A204.1 (cell line): ENCODE results near the gene BBS9.
"Not testable (repeated sequence)": the region's sequence is repeated elsewhere in the genome, so short reads cannot be mapped to it uniquely, and the experiment has no call there.

Experiments
- FAIRE-seq: peaks from 2 replicates; lab custom pipeline; 2012; peaks lifted over from hg19 to GRCh38; lab: Jason Lieb, UNC

BBS9 gene

DNA sequence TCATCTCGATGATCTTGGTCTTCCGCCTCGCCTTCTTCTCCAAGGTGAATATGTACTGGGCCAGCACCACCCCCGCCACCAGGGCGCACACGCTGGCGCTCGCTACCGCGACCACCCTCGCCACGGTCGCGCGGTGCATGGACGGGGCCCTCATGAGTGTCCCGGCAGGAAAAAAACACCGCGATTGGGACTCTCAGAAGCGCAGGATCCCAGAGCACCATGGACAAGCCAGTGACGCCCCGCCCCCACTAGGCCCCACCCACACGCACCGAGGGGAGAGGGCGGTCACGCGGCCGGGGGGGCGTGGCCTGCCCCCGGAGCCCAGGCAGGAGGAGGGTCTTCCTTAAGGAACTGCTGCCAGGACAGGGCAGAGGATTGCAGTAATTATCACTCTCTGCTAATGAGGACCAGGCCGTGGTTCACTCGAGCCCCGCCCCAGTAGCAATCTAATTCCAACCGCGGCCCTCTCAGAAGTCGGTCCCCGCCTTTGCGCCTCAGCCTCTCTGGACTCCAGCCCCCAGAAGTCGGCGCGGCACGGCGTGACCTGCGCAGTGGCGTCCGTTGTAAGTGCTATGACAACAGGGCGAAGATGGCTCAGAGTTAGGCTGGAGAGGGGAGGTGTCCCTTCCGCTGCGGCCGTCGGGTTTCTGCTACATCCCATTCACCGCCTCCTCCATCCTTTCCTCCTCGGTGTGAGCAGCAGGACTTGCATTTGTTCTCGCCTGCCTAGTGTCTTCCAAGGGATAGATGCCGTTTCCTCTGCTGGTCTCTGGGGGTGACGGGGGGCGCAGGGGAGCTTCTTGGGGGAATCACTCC lies at the start of gene BBS9:
TSS of gene BBS9 (plus strand) at position 575 of the 816 bp plus-strand sequence. CDS start 16,689 bp downstream, outside the sequence.
- FAIRE-seq, result no peak

DNA sequence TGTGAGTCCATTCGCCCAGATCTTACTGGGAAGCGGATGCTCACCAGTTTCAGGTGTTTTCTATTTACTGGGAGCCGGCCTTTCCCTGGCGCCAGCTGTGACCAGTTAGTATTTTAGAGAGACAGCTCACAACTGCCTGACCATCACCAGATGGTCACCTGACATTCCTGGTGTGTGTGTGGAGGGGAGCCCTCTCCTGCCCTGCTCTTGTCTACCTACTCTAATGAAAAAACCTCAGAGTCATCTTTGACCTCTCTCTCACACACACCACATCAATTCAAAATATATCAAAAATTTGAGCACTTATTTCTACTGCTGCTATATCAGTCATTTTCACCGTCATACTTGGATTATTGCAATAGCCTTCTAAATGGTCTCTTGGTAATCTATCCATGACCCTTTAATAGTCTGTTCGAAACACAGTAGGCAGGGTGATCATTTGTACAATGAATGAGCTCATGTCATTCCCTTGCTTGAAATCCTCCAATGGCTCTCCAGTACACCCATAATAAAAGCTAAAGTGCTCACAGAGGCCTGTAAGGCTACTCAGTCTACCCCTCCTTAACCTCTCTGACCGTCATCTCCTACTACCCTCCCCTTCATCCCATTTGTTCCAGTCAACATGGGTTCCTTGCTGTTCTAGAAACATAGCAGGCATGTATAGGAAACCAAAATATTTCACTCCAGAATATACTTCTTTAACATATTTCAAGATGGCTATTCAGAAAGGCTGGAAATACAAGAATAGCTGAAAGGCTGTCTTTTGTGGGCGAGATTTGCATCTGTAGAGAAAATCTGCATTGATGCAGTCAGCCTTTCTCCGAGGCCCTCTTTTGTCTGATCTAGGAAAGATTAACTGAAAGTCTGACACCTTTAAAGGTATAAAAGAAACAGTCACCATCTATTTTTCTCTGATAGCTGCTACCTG lies 49.3 kb upstream of the BBS9 start:
- FAIRE-seq, result no peak

GRCh38 chr7:33087356-33087755 lies 42.0 kb upstream of the BBS9 start:
- FAIRE-seq, result no peak

GRCh38 chr7:33087858-33088257 lies 41.5 kb upstream of the BBS9 start:
- FAIRE-seq, result no peak

GRCh38 chr7:33089142-33089541 lies 40.2 kb upstream of the BBS9 start:
- no peak for FAIRE-seq

GRCh38 chr7:33091111-33091531 lies 38.2 kb upstream of the BBS9 start:
- FAIRE-seq, result no peak

DNA sequence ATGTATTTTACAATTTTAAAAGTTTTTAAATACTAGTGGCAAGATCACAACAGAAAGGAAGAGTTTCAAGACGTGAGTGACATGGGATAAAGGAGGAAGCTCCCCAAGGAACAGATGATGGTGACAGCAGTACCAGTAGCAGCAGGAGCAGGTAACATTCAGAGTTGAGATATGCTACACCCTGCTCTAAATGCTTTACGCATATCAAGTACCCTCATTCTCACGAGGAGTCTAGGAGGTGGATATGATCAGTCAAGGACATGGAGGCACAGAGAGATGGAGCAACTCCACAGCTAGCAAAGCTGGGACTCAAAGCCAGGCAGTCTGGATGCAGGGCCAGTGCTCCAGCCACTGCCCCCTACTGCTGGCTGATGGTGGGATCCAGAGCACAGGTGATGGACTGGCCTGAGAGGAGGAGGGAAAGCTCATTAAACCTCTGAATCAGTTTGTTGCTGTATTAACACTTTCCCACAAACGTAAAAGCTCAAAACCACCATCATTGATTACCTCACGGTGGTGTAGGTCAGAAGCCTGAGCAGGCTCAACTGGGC lies 37.6 kb upstream of the BBS9 start:
- no peak for FAIRE-seq

GRCh38 chr7:33093266-33093665 lies 36.1 kb upstream of the BBS9 start:
- no peak for FAIRE-seq

DNA sequence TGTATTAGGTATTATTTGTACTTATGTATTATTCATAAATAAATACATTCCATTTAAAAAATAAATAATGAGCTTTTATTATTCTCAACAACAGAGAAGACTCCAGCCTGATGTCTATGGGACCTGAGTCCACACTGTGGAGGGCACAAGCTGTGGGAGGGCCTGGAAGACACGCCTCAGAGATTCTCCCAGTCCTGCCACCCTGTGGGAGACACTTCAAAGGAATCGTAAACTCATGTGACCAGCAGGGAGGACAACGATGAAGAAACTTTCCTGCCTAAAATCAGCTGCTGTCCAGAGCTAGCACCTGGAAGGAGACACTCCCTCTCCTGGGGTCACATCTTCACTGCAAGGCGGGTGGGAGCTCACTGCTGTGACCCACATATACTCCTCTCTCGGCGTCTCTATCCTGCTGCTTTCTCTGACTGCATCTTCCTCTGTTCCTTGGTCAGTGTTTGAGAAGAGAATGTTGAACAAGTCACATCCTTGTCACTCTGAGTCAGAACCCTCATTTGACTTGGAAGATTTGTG lies 34.6 kb upstream of the BBS9 start:
- not testable (repeated sequence) for FAIRE-seq

DNA sequence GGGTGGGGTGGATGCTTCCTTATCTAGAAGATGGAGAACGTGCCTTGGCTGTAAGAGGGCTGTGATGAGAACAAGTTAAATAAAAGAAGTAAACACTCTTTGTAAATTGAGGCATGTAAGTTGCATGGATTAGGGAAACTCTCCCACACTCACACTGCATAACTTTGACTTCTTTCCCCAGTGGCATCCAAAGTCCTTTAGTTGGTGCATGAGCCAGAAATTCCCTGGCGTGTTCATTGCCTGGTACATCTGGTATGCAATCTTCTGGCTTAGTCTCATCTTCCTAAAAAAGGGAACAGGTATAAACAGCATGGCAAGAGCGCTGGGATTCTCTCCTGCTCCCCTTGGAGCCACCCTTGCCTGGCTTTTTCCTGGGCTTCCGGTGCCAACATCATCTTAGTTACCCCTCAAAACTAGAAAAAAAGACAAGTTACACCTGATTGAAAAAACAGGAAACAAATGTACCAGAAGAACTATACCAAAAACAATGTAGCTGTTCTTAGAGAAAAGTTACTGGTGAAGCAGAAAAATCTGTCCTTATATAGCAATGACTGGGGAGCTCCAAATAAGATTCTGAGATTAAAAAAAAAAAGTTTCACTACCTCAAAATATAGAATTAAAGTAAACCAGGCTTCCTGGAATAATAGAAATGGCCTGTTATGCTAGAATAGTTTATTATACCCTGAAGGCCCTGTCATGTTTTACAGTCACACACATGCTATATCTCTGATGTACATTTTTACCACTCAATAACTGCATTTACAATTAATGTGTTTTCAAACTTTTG lies 30.0 kb upstream of the BBS9 start:
- no peak for FAIRE-seq

- no peak for FAIRE-seq
These were observed 28.6 kb upstream of the BBS9 start for GRCh38 chr7:33100770-33101169.

- no peak for FAIRE-seq
These were observed 27.5 kb upstream of the BBS9 start for GRCh38 chr7:33101906-33102305.

DNA sequence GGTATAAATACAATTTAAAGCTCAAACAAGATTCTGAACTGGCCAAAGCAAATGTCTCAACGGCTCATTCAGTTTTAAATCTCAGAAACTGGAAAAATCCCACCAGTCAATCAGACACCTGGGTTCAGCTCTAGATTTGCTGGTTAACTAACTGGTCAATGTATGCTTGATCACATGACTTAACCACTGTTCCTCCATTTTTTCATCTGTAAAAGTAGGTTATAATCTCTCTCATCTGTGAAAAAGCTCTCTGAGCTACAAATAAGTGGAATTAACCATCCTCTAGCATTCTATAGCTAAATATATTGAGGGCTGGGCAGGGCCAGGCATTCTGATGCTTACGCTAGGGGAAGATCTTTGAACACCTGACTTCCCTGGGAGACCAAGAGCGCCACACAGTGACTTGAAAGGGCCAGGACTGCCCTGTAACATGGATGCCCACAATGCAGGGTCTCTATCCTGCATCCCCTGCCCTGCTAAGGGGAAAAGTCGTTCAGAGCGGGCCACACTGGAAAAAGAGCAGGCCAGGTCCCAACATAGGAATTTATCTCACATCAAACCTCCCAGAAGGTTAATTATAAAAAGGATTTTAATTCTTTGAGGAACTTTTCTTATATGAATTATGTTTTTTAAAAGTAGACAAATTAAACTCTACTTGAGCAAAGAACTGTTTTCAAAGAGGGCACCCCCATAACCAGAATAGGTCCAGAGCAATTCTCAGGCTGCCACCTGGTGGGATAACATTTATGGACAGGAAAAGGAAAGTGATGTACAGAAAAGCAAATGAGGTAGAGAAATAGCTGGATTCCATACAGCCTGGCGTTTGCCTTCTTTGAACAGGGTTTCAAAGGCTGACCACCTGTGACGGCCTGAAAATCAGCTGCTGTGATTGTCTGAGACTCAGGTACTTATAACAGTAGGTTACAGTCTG lies 22.0 kb upstream of the BBS9 start:
- FAIRE-seq, result peak; percentile 75

DNA sequence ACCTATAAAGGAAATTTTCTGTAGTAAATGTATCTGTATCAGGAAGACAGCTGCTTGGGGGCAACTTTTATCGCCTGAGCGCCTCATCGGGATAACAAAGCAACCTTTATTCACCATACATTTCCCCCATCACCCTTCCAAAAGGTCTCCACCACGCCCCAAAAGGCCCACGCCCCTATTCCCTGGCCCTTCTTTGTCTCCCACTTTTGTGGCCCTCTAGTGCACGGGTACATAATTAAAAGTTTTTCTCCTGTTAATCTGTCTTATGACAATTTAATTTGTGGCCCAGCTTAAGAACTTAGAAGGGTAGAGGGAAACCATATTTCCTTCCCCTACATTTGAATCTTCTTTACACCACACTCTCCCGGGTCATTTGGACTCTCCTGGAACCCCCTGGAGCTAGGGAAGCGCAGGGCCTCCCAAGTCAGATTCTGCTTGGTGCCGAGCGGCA lies 20.8 kb upstream of the BBS9 start:
- no peak for FAIRE-seq

DNA sequence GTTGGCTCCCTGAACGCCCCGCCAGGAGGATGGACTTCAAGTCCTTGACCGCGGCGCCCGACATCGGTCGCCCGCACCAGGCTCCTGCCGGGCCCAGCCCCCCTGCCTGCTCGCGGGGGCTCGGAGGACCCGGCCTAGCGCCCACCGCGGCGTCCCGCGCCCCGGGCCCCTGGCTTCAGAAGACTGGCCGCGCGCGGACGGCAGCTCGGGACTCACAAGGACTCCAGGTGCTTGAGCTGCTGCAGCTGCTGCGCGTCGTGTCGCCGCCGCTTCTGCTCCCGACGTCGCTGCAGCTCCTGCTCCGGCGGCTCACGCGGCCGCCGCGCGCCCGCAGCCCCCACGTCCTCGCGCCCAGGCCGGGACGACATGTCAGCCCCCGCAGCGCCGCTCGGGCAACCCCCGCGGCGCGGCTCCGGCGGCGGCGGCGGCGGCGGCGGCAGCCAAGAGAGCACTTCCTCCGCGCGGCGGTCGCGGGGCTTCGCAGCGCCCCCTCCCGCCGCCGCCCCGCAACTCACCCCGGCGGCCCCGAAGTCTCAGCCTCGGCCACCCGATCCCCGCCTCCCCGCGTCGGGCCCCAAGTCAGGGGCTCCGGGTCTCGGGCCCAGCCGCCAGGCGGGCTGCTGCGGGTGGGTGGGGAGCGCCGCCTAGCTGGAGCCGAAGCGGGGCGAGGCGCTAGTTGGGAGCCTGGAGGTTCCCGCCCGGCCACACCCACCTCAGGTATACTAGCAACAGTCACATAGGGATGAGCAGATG lies 20.2 kb upstream of the BBS9 start, which contains the start of gene RP9:
TSS of gene RP9 (minus strand) at position 400 of the 753 bp plus-strand sequence. CDS start at position 368, 32 bp downstream.
- no peak for FAIRE-seq

- FAIRE-seq, result no peak
These were observed 19.6 kb upstream of the BBS9 start for GRCh38 chr7:33109758-33110238.

GRCh38 chr7:33111614-33112013 lies 17.8 kb upstream of the BBS9 start:
- FAIRE-seq, result no peak

GRCh38 chr7:33114976-33115375 lies 14.4 kb upstream of the BBS9 start:
- FAIRE-seq, result no peak

DNA sequence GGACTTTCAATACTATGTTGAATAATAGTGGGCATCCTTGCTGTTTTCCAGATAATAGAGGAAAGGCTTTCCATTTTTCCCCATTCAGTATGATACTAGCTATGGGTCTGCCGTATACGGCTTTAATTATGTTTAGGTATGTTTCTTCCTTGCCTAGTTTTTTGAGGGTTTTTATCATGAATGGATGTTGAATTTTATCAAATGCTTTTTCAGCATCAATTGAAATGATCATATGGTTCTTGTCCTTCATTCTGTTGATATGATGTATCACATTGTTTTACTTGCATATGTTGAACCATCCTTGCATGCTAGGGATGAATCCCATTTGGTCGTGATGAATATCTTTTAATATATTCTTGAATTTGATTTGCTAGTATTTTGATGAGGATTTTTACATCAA lies 11.0 kb upstream of the BBS9 start:
- FAIRE-seq, result peak; percentile 37
